K562 (cell line): ENCODE results near the gene BCL7B. TPM values are rescaled to one million over a fixed set of nuclear protein-coding genes. Genes with fewer than 3 reads are reported as not detected.

Experiments used
- BMI1 ChIP-seq: fragments of 150-350 bp; IDR thresholded peaks from 2 replicates; pipeline ENCODE4 v1.6.1; 2014; ENCODE audit warnings: low read length
- BRD9 ChIP-seq: fragments of 450-650 bp; IDR thresholded peaks from 2 replicates; pipeline ENCODE4 v1.6.1; 2018; ENCODE audit warnings: low read depth; ENCODE audit not compliant: partially characterized antibody
- BRF1 ChIP-seq: IDR thresholded peaks from 3 replicates; pipeline ENCODE4 v1.6.1; 2011; ENCODE audit warnings: borderline replicate concordance, mild to moderate bottlenecking; ENCODE audit not compliant: insufficient read length; ENCODE audit errors: extremely low read depth
- ETV1 ChIP-seq: fragments of 450-650 bp; conservative IDR thresholded peaks from 2 replicates; pipeline ENCODE4 v1.6.1; 2016; ENCODE audit warnings: missing genetic modification characterization, control low read depth, low read depth, missing compliant biosample characterization
- ETV5 ChIP-seq: sonication (generic); formaldehyde crosslinking; IDR thresholded peaks from 2 replicates; pipeline ENCODE4 v1.4.0; 2020; ENCODE audit warnings: low read depth, mild to moderate bottlenecking, missing genetic modification reagents
- FOXM1 ChIP-seq, 2 experiments: fragments of 450-650 bp in 1 of 2; sonication (generic) in 1 of 2; formaldehyde crosslinking in 1 of 2; IDR thresholded peaks; 2 replicates each; pipeline versions ENCODE4 v1.6.1 to v1.9.0; 2017 to 2022; ENCODE audit warnings: low read depth in 2 of 2, mild to moderate bottlenecking in 2 of 2, missing genetic modification reagents in 1 of 2, moderate library complexity in 1 of 2
- GABPA ChIP-seq: fragments of 200-800 bp; sonication (Bioruptor generic); conservative IDR thresholded peaks from 2 replicates; pipeline ENCODE4 v1.6.1; 2016; ENCODE audit warnings: low read depth, missing genetic modification characterization, missing compliant biosample characterization
- GABPB1 ChIP-seq: sonication (generic); formaldehyde crosslinking; IDR thresholded peaks from 2 replicates; pipeline ENCODE4 v1.8.0; 2022; ENCODE audit warnings: mild to moderate bottlenecking, missing genetic modification reagents
- HDAC1 ChIP-seq, 2 experiments: fragments of 450-650 bp; IDR thresholded peaks; 2 replicates each; pipeline ENCODE4 v1.6.1; 2016 to 2017; ENCODE audit warnings: inconsistent platforms in 1 of 2, mild to moderate bottlenecking in 1 of 2, moderate library complexity in 1 of 2
- HMG20B ChIP-seq: fragments of 250-450 bp; sonication (Bioruptor Pico); IDR thresholded peaks from 2 replicates; pipeline ENCODE4 v1.5.0; 2021; ENCODE audit warnings: mild to moderate bottlenecking
- KAT2B ChIP-seq: IDR thresholded peaks from one replicate; pipeline ENCODE4 v1.6.1; 2012; ENCODE audit warnings: low read depth, mild to moderate bottlenecking, control low read depth, inconsistent platforms, low read length, moderate library complexity
- KLF1 ChIP-seq: fragments of 450-650 bp; IDR thresholded peaks from 2 replicates; pipeline ENCODE4 v1.6.1; 2016; ENCODE audit warnings: missing genetic modification characterization, missing compliant biosample characterization
- NFIC ChIP-seq: fragments of 450-650 bp; IDR thresholded peaks from 2 replicates; pipeline ENCODE4 v1.6.1; 2017; ENCODE audit warnings: mild to moderate bottlenecking, inconsistent platforms
- POLR2B ChIP-seq: fragments of 450-650 bp; IDR thresholded peaks from 2 replicates; pipeline ENCODE4 v1.6.1; 2018; ENCODE audit warnings: low read depth; ENCODE audit not compliant: partially characterized antibody
- PRPF4 ChIP-seq: fragments of 200-400 bp; formaldehyde crosslinking; IDR thresholded peaks from one replicate; pipeline ENCODE4 v1.6.1; 2017; ENCODE audit warnings: low read length, low read depth, mild to moderate bottlenecking; ENCODE audit not compliant: insufficient read depth, poor library complexity, severe bottlenecking
- PTBP1 ChIP-seq: fragments of 200-400 bp; formaldehyde crosslinking; IDR thresholded peaks from 2 replicates; pipeline ENCODE4 v1.6.1; 2017; ENCODE audit warnings: low read depth, low read length
- RAD21 ChIP-seq, 2 experiments: fragments of 250-450 bp in 1 of 2; fragments of 450-650 bp in 1 of 2; sonication (Bioruptor Pico) in 1 of 2; formaldehyde crosslinking in 1 of 2; IDR thresholded peaks in 1 of 2; conservative IDR thresholded peaks in 1 of 2; 2 replicates each; pipeline versions ENCODE4 v1.4.0 to v1.8.0; 2020 to 2022; ENCODE audit warnings: mild to moderate bottlenecking in 2 of 2, moderate library complexity in 1 of 2
- TCFL5 ChIP-seq: fragments of 250-450 bp; sonication (Bioruptor Pico); conservative IDR thresholded peaks from 2 replicates; pipeline ENCODE4 v1.6.1; 2021; ENCODE audit warnings: mild to moderate bottlenecking, moderate library complexity, matching md5 sums
- ZBTB7A ChIP-seq: IDR thresholded peaks from 2 replicates; pipeline ENCODE4 v1.6.1; 2011; ENCODE audit warnings: low read depth, mild to moderate bottlenecking, low read length, moderate library complexity, borderline replicate concordance; ENCODE audit not compliant: control insufficient read depth
- ZNF165 ChIP-seq: fragments of 250-450 bp; sonication (Bioruptor Pico); IDR thresholded peaks from 2 replicates; pipeline ENCODE4 v1.4.0; 2020; ENCODE audit warnings: borderline replicate concordance
- polyA plus RNA-seq, 8 experiments: library from polyadenylated mRNA; depleted of rRNA in 4 of 8; stranded (reverse) in 5 of 8; unstranded in 3 of 8; fragments of >200 nt; fragmentation: Nextera tagmentation in 2 of 8; fragmentation: Illumina TruSeq in 1 of 8; extraction: Ambion mirVana in 2 of 8; extraction: Trizol in 1 of 8; gene quantifications; 2 replicates each; pipeline versions ENCODE4 v1.2.1 to v1.2.3, GENCODE V29; 2011 to 2014; ENCODE audit warnings: inconsistent platforms in 1 of 8, missing spikeins in 1 of 8
- total RNA-seq, 7 experiments: library from RNA; depleted of rRNA in 6 of 7; stranded (reverse); fragments of >200 nt in 6 of 7; fragmentation: Illumina TruSeq in 2 of 7; extraction: Trizol in 2 of 7; gene quantifications; 2 replicates each; pipeline versions ENCODE4 v1.2.1 to v1.2.3, GENCODE V29; 2011 to 2021; ENCODE audit warnings: low replicate concordance in 1 of 7
- TF ChIP-seq, protein P1 (sequence below): fragments of 450-650 bp; conservative IDR thresholded peaks from 2 replicates; pipeline ENCODE4 v1.6.1; 2016; ENCODE audit warnings: missing genetic modification characterization, low read depth, mild to moderate bottlenecking, control low read depth, missing compliant biosample characterization
- TF ChIP-seq, protein P2 (sequence below): fragments of 450-650 bp; IDR thresholded peaks from one replicate; pipeline ENCODE4 v1.6.1; 2018; ENCODE audit warnings: mild to moderate bottlenecking, moderate library complexity; ENCODE audit not compliant: partially characterized antibody

BCL7B gene
- total and polyA plus RNA-seq, 9 of the 15 experiments (the other 6 are each of a cell fraction or from before 2014, with no cell fraction given), result 10.0 to 73.2 (median 32.9) TPM

DNA sequence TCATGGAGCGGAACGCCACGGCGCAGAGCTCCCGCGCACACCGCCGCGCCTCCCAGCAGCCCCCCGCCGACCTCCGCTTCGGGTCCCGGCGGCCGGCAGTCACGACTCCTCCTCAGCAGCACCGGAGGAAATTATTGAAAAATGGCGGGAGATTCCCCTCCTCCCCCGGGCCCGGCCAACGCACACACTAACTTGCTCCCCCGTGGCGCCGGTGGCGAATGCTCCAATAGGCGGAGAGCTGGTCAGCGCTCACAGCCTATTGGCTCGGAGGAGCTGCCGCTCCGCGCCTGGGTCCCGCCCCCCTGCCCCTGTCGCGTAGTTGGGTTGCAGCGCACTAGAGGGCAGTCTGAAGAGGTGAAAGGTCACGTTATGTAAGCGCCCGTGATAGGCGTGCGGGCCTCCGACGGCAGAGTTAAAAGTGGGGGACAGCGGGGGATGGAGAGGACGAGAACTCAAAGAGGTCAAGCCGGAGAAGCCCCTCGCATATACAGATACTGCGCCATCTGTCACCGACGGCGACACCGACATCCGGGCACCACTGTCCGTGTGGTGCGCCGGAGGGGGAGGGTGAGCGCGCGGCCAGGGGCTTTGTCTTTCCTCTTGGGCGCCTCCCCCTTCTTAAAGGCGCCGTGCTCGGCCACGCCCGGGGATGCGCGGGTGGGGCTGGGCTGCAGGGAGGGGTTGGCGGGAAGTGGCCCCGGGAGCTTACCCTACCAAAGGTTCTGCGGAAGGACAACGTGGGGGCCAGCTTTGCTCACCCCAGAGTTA, 35.2 kb downstream of the BCL7B start, which contains the start of gene BAZ1B (continued):
- TF ChIP-seq KLF1 (tag) (peak; percentile 93; the same call in 1 of the 2 replicates), ZNF165 (CRISPR knock-in tag) (no peak), ZBTB7A (peak; percentile 91; the same call in 1 of the 2 replicates), FOXM1 (IDR thresholded peaks at IDR 0.05; ENCODE audit: low read depth) (peak; percentile 56; the same call in 1 of the 2 replicates), FOXM1 (CRISPR knock-in tag; IDR thresholded peaks at IDR 0.05; ENCODE audit: low read depth) (no peak), BRD9 (no peak), PTBP1 (0 out of 2 replicates have a peak, but pooled peaks have one; percentile 30), GABPB1 (CRISPR knock-in tag) (peak; percentile 84), BMI1 (no peak), PRPF4 (peak; percentile 6), HDAC1 (IDR thresholded peaks at IDR 0.05) (peak in 1 of 2 experiments; percentile 75; a peak in 2 of 4 replicates), RAD21 (CRISPR knock-in tag; conservative IDR thresholded peaks at IDR 0.05 in 1 of 2, IDR thresholded peaks at IDR 0.05 in 1 of 2) (no peak; a peak in 2 of 4 replicates), HMG20B (CRISPR knock-in tag) (no peak), NFIC (peak; percentile 85), POLR2B (peak; percentile 73), GABPA (tag) (peak; percentile 77), BRF1 (no peak), KAT2B (no peak), TCFL5 (CRISPR knock-in tag) (no peak), ETV1 (tag) (peak; percentile 85), ETV5 (CRISPR knock-in tag) (peak; percentile 81)
- TF ChIP-seq, protein P1, sequence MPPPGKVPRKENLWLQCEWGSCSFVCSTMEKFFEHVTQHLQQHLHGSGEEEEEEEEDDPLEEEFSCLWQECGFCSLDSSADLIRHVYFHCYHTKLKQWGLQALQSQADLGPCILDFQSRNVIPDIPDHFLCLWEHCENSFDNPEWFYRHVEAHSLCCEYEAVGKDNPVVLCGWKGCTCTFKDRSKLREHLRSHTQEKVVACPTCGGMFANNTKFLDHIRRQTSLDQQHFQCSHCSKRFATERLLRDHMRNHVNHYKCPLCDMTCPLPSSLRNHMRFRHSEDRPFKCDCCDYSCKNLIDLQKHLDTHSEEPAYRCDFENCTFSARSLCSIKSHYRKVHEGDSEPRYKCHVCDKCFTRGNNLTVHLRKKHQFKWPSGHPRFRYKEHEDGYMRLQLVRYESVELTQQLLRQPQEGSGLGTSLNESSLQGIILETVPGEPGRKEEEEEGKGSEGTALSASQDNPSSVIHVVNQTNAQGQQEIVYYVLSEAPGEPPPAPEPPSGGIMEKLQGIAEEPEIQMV (tag), result no peak
- TF ChIP-seq, protein P2, sequence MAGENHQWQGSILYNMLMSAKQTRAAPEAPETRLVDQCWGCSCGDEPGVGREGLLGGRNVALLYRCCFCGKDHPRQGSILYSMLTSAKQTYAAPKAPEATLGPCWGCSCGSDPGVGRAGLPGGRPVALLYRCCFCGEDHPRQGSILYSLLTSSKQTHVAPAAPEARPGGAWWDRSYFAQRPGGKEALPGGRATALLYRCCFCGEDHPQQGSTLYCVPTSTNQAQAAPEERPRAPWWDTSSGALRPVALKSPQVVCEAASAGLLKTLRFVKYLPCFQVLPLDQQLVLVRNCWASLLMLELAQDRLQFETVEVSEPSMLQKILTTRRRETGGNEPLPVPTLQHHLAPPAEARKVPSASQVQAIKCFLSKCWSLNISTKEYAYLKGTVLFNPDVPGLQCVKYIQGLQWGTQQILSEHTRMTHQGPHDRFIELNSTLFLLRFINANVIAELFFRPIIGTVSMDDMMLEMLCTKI, result no peak
